Esophagus muscularis mucosa (tissue), 4 donors: Measurements from ENCODE around the gene FOXN3. TPM values are rescaled to one million over a fixed set of nuclear protein-coding genes. Genes with fewer than 3 reads are reported as not detected.

Experiments used
- DNase-seq: peaks from one replicate; pipeline ENCODE4 v3.0.0-alpha.2; 2017; ENCODE audit errors: extremely low spot score
- H3K27ac ChIP-seq, 4 donors: fragments of 200-600 bp; sonication (generic); replicated peaks in 1 of 4; 1 replicate in 3 of 4; 2 replicates in 1 of 4; pipeline ENCODE4 v1.5.1; 2016 to 2019; ENCODE audit warnings: mild to moderate bottlenecking in 1 of 4
- H3K27me3 ChIP-seq, 4 donors: fragments of 200-600 bp; sonication (generic); one replicate each; pipeline versions ENCODE4 v1.5.1 to v1.6.0; 2016 to 2019
- H3K36me3 ChIP-seq, 4 donors: fragments of 200-600 bp; sonication (generic); one replicate each; pipeline ENCODE4 v1.5.1; 2016 to 2019
- H3K4me1 ChIP-seq, 4 donors: fragments of 200-600 bp; sonication (generic); one replicate each; pipeline ENCODE4 v1.5.1; 2016 to 2019
- H3K4me3 ChIP-seq, 4 donors: fragments of 200-600 bp; sonication (generic); 1 replicate in 2 of 4; 2 replicates in 2 of 4; pipeline ENCODE4 v1.5.1; 2016 to 2019; ENCODE audit warnings: mild to moderate bottlenecking in 4 of 4, moderate library complexity in 1 of 4
- H3K9me3 ChIP-seq, 4 donors: fragments of 200-600 bp; sonication (generic); 1 replicate in 3 of 4; 2 replicates in 1 of 4; pipeline ENCODE4 v1.5.1; 2016 to 2019
- EP300 ChIP-seq: sonication (generic); formaldehyde crosslinking; IDR thresholded peaks from one replicate; pipeline ENCODE4 v1.6.1; 2017; ENCODE audit warnings: antibody characterized with exemption
- POLR2A ChIP-seq: fragments of 450-650 bp; IDR thresholded peaks from one replicate; pipeline ENCODE4 v1.6.1; 2017; ENCODE audit warnings: antibody characterized with exemption, moderate library complexity, mild to moderate bottlenecking, low read depth
- POLR2AphosphoS5 ChIP-seq, 2 donors: sonication (generic); formaldehyde crosslinking; IDR thresholded peaks; one replicate each; pipeline ENCODE4 v1.6.1; 2017; ENCODE audit warnings: antibody characterized with exemption in 2 of 2
- WGBS: methylation state at CpG from one replicate; pipeline ENCODE4 v1.1.5; 2018; 5-methylcytosine and 5-hydroxymethylcytosine counted together
- intact Hi-C: fragments of 100-400 bp; cut with DNase I; formaldehyde crosslinking; loops from one replicate; pipeline ENCODE4 v1.15.1; 2023
- total RNA-seq, 4 donors: library from RNA; depleted of rRNA; stranded (reverse); fragments of >200 nt; gene quantifications; one replicate each; pipeline versions ENCODE4 v1.1.0 to v1.2.1, GENCODE V29; 2016
- TF ChIP-seq, protein P1 (sequence below), 3 experiments: fragments of 200-600 bp in 2 of 3; fragments of 450-650 bp in 1 of 3; sonication (generic) in 2 of 3; IDR thresholded peaks; one replicate each; pipeline ENCODE4 v1.5.1; 2017 to 2019; ENCODE audit warnings: antibody characterized with exemption in 3 of 3, mild to moderate bottlenecking in 2 of 3, moderate library complexity in 1 of 3

Gene FOXN3
- total RNA-seq, 4 donors from 2014 or later: 114 to 180 (median 145) TPM

DNA sequence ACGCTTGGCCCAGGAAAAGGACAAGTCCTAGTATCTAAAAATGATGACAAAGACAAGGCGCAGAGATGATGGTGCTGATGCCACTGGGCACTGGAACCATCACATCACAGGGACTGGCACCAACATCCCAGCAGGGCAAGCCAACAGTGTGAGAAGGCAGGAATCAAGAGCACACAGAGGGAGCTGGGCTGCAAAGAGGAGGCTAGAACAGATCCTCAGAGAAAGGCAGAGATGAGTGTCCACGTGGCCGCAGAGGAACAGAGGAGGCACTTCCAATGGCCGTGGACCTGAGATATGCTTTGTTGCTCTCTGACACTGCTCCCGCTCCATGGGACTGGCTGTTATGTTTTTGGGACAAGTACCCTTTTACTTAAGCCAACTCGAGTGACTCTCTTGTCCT is 17.9 kb downstream of the FOXN3 start:
- DNase-seq: no peak
- H3K4me1 ChIP-seq: peaks cover 25 to 76% (median 63%) of the 10 kb centered on the region in 4 donors
- TF ChIP-seq, protein P1, sequence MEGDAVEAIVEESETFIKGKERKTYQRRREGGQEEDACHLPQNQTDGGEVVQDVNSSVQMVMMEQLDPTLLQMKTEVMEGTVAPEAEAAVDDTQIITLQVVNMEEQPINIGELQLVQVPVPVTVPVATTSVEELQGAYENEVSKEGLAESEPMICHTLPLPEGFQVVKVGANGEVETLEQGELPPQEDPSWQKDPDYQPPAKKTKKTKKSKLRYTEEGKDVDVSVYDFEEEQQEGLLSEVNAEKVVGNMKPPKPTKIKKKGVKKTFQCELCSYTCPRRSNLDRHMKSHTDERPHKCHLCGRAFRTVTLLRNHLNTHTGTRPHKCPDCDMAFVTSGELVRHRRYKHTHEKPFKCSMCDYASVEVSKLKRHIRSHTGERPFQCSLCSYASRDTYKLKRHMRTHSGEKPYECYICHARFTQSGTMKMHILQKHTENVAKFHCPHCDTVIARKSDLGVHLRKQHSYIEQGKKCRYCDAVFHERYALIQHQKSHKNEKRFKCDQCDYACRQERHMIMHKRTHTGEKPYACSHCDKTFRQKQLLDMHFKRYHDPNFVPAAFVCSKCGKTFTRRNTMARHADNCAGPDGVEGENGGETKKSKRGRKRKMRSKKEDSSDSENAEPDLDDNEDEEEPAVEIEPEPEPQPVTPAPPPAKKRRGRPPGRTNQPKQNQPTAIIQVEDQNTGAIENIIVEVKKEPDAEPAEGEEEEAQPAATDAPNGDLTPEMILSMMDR (IDR thresholded peaks at IDR 0.05): no peak
- no peak for TF ChIP-seq EP300
- TF ChIP-seq POLR2AphosphoS5 (IDR thresholded peaks at IDR 0.05): no peak
- TF ChIP-seq POLR2A: no peak

DNA sequence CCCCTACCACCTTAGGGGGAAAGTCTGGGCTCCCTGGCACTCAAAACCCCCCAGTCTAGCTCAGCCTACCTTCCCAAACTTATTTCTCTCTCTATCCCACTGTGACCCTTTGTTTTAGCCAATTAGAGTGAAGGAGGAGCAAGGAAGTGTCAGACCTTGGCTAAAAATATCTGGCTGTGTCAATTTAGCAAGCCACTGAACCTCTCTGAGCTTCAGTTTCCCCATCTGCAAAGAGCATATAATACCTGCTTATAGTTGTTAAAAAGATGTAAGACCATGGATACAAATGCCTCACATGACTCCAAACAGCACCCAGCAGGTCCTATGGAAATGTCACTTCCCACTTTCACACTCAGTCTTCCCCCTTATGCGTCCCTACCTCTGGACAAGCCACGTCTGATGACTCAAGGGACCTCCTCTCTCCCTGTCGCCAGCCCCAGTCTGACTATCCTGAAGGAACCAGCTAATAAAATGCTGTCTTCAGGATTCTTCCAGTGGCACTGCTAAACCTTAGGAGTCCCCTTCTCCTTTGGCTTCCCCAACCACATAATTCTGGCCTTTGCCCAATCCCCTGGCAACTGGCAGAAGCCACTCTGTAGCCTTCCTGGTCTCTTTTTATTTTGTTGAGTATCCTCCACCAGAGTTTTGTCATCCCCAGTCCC is 19.3 kb downstream of the FOXN3 start:
- no peaks in the 10 kb centered on the region for H3K27me3 ChIP-seq
- H3K36me3 ChIP-seq: no peaks in the 10 kb centered on the region
- no peaks in the 10 kb centered on the region for H3K9me3 ChIP-seq
- H3K4me3 ChIP-seq: no peak overlapping the region
- H3K4me1 ChIP-seq: peaks cover 25 to 80% (median 68%) of the 10 kb centered on the region in 4 donors
- intact Hi-C loops: no loop called here
- no peak overlapping the region for H3K27ac ChIP-seq
- TF ChIP-seq EP300 (no peak), POLR2A (no peak), POLR2AphosphoS5 (IDR thresholded peaks at IDR 0.05) (no peak)
- TF ChIP-seq, protein P1 (IDR thresholded peaks at IDR 0.05): no peak
- DNase-seq: no peak
- WGBS: 61% methylated on average over 3 of the region's 3 CpGs

More for the DNA sequence above, 17.9 kb downstream of the FOXN3 start:
- no peaks in the 10 kb centered on the region for H3K36me3 ChIP-seq
- no peaks in the 10 kb centered on the region for H3K9me3 ChIP-seq
- peak overlapping the region; percentile 23 to 65 (median 45) for H3K27ac ChIP-seq
- H3K27me3 ChIP-seq: no peaks in the 10 kb centered on the region
- peak overlapping the region in 2 of 4 donors; percentile 19 to 33 for H3K4me3 ChIP-seq
- WGBS: 41% methylated on average over 7 of the region's 7 CpGs
- intact Hi-C loops: no loop called here

DNA sequence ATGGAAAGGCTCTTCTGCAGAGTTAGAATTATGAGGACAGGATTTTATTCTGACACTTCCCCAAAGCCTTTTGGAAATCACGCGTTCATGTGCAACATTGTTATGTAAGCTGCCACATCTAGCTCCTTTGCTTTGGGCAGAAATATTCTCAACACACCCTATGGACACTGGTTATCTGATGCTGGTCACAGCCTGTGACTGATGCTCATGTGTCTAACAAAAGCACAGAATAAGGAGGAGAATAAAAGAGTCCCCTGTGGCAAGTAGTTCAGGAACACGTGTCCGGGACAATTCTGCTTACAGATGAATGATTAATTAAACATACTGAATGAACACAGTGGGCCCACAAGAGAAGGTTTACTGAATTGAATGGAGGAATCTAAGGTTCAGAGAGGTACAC is 22.1 kb downstream of the FOXN3 start:
- intact Hi-C loops: no loop called here
- TF ChIP-seq, protein P1 (IDR thresholded peaks at IDR 0.05): no peak
- TF ChIP-seq EP300 (no peak), POLR2A (no peak), POLR2AphosphoS5 (IDR thresholded peaks at IDR 0.05) (no peak)
- Histone ChIP-seq H3K36me3 (no peaks in the 10 kb centered on the region), H3K4me3 (no peak overlapping the region), H3K4me1 (peaks cover 43 to 82% (median 70%) of the 10 kb centered on the region in 4 donors), H3K27me3 (no peaks in the 10 kb centered on the region), H3K9me3 (no peaks in the 10 kb centered on the region), H3K27ac (peak overlapping the region in 3 of 4 donors; percentile 20 to 51 (median 32))
- 35% methylated on average over 4 of the region's 4 CpGs for WGBS
- DNase-seq: no peak

DNA sequence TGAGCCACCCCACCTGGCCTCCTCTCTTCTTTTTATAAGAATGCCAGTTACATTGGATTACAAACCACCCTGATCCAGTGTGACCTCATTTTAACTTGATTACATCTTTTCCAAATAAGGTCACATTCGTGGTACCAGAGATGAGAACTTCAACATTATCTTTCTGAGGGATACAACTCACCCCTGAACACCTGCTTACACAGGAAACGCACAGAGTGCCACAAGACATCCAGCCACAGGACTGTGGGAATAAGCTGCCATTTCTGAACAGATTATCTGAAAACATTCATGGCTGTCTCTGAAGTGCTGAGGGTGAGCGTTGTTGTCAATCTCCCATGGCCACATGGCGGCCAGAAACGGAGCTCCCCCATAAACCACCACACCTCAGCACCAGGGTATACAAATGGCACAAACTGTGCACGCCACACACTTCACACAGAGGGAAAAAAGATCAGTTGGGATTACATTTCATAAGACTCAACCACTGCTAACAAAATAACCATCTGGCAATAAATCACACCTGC is 23.7 kb downstream of the FOXN3 start:
- Histone ChIP-seq H3K36me3 (no peaks in the 10 kb centered on the region), H3K27ac (no peak overlapping the region), H3K9me3 (no peaks in the 10 kb centered on the region), H3K4me3 (no peak overlapping the region), H3K27me3 (no peaks in the 10 kb centered on the region), H3K4me1 (peaks cover 41 to 82% (median 72%) of the 10 kb centered on the region in 4 donors)
- intact Hi-C loops: no loop called here
- WGBS: 82% methylated on average over 6 of the region's 6 CpGs
- no peak for DNase-seq
- TF ChIP-seq, protein P1 (IDR thresholded peaks at IDR 0.05): no peak
- TF ChIP-seq POLR2A: no peak
- TF ChIP-seq EP300: no peak
- TF ChIP-seq POLR2AphosphoS5 (IDR thresholded peaks at IDR 0.05): no peak
